Measurements from ENCODE around the gene MTURN.
A peak's percentile ranks its signal among the peaks of the same experiment; 100 is the strongest.

Gene MTURN

GRCh38 chr7:30175180-30175579 is 40.4 kb downstream of the MTURN start:
- no peaks in the 10 kb centered on the region for H3K27me3 ChIP-seq (ENCODE audit: insufficient read depth, poor library complexity, severe bottlenecking)
- no peak for DNase-seq (ENCODE audit: low read depth in 1 of 2, low spot score in 1 of 2)
- H3K4me3 ChIP-seq (replicated peaks; ENCODE audit: insufficient read depth, low read length) = no peak overlapping the region
- no peak overlapping the region for H3K27ac ChIP-seq (replicated peaks)
- no peak for TF ChIP-seq GABPA (IDR thresholded peaks at IDR 0.05; ENCODE audit: low read depth)

- TF ChIP-seq SPI1 (IDR thresholded peaks at IDR 0.05; ENCODE audit: borderline replicate concordance, low read depth) = no peak
- no peak for TF ChIP-seq REST (IDR thresholded peaks at IDR 0.05; ENCODE audit: insufficient replicate concordance, low read depth)
- no peak for TF ChIP-seq POLR2AphosphoS5 (IDR thresholded peaks at IDR 0.05; ENCODE audit: low read depth)
- no peak for TF ChIP-seq CTCF (IDR thresholded peaks at IDR 0.05; ENCODE audit: insufficient read depth, low read length)
- no peak for TF ChIP-seq GABPA (IDR thresholded peaks at IDR 0.05; ENCODE audit: low read depth)
- H3K27me3 ChIP-seq (ENCODE audit: insufficient read depth, poor library complexity, severe bottlenecking) = no peaks in the 10 kb centered on the region
- H3K27ac ChIP-seq (replicated peaks) = no peak overlapping the region
- H3K4me3 ChIP-seq (replicated peaks; ENCODE audit: insufficient read depth, low read length) = no peak overlapping the region
- no peak for DNase-seq (ENCODE audit: low read depth in 1 of 2, low spot score in 1 of 2)
These were observed 40.9 kb downstream of the MTURN start for GRCh38 chr7:30175636-30176147.

DNA sequence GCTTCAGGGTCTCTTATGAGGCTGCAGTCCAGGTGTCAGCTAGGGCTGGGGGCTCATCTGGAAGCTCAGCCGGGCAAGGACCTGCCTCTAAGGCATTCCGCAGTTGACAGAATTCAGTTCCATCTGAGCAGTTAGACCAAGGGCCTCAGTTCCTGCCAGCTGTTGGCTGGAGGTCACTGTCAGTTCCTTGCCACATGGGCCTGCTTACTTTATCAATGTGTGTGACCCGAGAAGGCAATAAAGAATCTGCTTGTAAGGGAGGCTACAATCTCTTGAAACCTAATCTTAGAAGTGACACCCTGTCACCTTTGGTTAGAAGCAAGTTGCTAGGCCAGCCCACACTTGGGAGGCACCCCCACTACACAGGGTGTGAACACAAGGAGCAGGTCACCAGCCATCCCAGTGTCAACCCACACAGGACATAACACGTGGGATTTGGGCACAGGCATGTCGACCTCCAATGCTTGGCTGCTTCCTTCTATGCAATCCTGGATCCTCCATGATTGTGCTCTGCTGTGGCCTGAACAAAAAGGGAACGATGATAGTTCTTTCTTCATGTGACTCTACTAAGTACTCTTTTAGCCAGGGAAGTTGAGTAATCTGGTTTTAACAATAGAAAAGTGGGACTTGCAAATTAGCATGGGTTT is 41.8 kb downstream of the MTURN start:
- Histone ChIP-seq H3K27me3 (ENCODE audit: insufficient read depth, poor library complexity, severe bottlenecking) (no peaks in the 10 kb centered on the region), H3K4me3 (replicated peaks; ENCODE audit: insufficient read depth, low read length) (no peak overlapping the region), H3K27ac (replicated peaks) (no peak overlapping the region; the same call in 1 of the 2 replicates)
- TF ChIP-seq SPI1 (IDR thresholded peaks at IDR 0.05; ENCODE audit: borderline replicate concordance, low read depth) (no peak), REST (IDR thresholded peaks at IDR 0.05; ENCODE audit: insufficient replicate concordance, low read depth) (no peak), POLR2AphosphoS5 (IDR thresholded peaks at IDR 0.05; ENCODE audit: low read depth) (no peak), CTCF (IDR thresholded peaks at IDR 0.05; ENCODE audit: insufficient read depth, low read length) (no peak), GABPA (IDR thresholded peaks at IDR 0.05; ENCODE audit: low read depth) (no peak)
- DNase-seq (ENCODE audit: low read depth in 1 of 2, low spot score in 1 of 2) = peak in 1 of 2 experiments; percentile 40

- no peak overlapping the region; the same call in 1 of the 2 replicates for H3K27ac ChIP-seq (replicated peaks)
- no peaks in the 10 kb centered on the region for H3K27me3 ChIP-seq (ENCODE audit: insufficient read depth, poor library complexity, severe bottlenecking)
- no peak for DNase-seq (ENCODE audit: low read depth in 1 of 2, low spot score in 1 of 2)
- H3K4me3 ChIP-seq (replicated peaks; ENCODE audit: insufficient read depth, low read length) = no peak overlapping the region
- TF ChIP-seq SPI1 (IDR thresholded peaks at IDR 0.05; ENCODE audit: borderline replicate concordance, low read depth) (no peak), GABPA (IDR thresholded peaks at IDR 0.05; ENCODE audit: low read depth) (no peak), REST (IDR thresholded peaks at IDR 0.05; ENCODE audit: insufficient replicate concordance, low read depth) (no peak), CTCF (IDR thresholded peaks at IDR 0.05; ENCODE audit: insufficient read depth, low read length) (no peak), POLR2AphosphoS5 (IDR thresholded peaks at IDR 0.05; ENCODE audit: low read depth) (no peak)
These were observed 42.4 kb downstream of the MTURN start for GRCh38 chr7:30177186-30177585.
